ENCODE measurements around the gene C22orf39. TPM values are rescaled to one million over a fixed set of nuclear protein-coding genes. Genes with fewer than 3 reads are reported as not detected.

Gene C22orf39
- total RNA-seq, 2 donors from 2014 or later, result 57.4 to 85.8 TPM

- H3K27me3 ChIP-seq (replicated peaks; ENCODE audit: insufficient read depth), result no peaks in the 10 kb centered on the region
- no peaks in the 10 kb centered on the region for H3K9me3 ChIP-seq
- H3K4me3 ChIP-seq, result peak within 1 kb of the TSS; percentile 59 to 77
- H3K27ac ChIP-seq, result peak within 1 kb of the TSS; percentile 89 to 95
- intact Hi-C loops (cut with DNase I), result loop anchor here (5.0 kb wide), 1 partner anchor 250 kb away; no protein-coding TSS in a partner anchor
- peaks cover 20% of the 10 kb centered on the region for H3K4me1 ChIP-seq (replicated peaks)
- DNase-seq (ENCODE audit: low spot score), result peak; percentile 90
- peak; percentile 83 for TF ChIP-seq POLR2AphosphoS5 (IDR thresholded peaks at IDR 0.05)
- peak; percentile 83 for TF ChIP-seq POLR2A (IDR thresholded peaks at IDR 0.05)
- TF ChIP-seq CTCF (IDR thresholded peaks at IDR 0.05), result peak in 3 of 4 experiments; percentile 10 to 40 (median 19)
- WGBS, result under 1% methylated on average over 51 of the region's 74 CpGs
- H3K36me3 ChIP-seq, result peaks cover 0 to 10% of the 10 kb centered on the region in 2 donors
These were observed 15.2 kb downstream of the C22orf39 start, which contains the start of gene MRPL40 for GRCh38 chr22:19432133-19432851. Gene MRPL40, plus strand, starts transcription at chr22:19432545. Its CDS starts 10 bp downstream, at chr22:19432555.

- under 1% methylated on average over 66 of the region's 66 CpGs for WGBS
- Histone ChIP-seq H3K27me3 (replicated peaks; ENCODE audit: insufficient read depth) (no peaks in the 10 kb centered on the region), H3K4me1 (replicated peaks) (peaks cover 20% of the 10 kb centered on the region), H3K27ac (peak within 1 kb of the TSS; percentile 89 to 95), H3K4me3 (peak within 1 kb of the TSS; percentile 59 to 77), H3K9me3 (no peaks in the 10 kb centered on the region), H3K36me3 (peaks cover 0 to 10% of the 10 kb centered on the region in 2 donors)
- TF ChIP-seq POLR2A (IDR thresholded peaks at IDR 0.05), result no peak
- TF ChIP-seq CTCF (IDR thresholded peaks at IDR 0.05), result peak in 1 of 4 experiments; percentile 5
- TF ChIP-seq POLR2AphosphoS5 (IDR thresholded peaks at IDR 0.05), result peak; percentile 31
- intact Hi-C loops (cut with DNase I), result loop anchor here (5.0 kb wide), 1 partner anchor 249 kb away; no protein-coding TSS in a partner anchor
- DNase-seq (ENCODE audit: low spot score), result peak; percentile 71
These were observed 15.8 kb downstream of the C22orf39 start, which contains the start of gene HIRA for GRCh38 chr22:19431649-19432132. Gene HIRA, minus strand, starts transcription at chr22:19431733. Its CDS starts 257 bp downstream, at chr22:19431476.

GRCh38 chr22:19430890-19431541 lies 16.5 kb downstream of the C22orf39 start:
- peak; percentile 12 for DNase-seq (ENCODE audit: low spot score)
- WGBS, result under 1% methylated on average over 42 of the region's 53 CpGs
- Histone ChIP-seq H3K9me3 (no peaks in the 10 kb centered on the region), H3K4me3 (peak overlapping the region; percentile 59 to 77), H3K4me1 (replicated peaks) (peaks cover 20% of the 10 kb centered on the region), H3K27me3 (replicated peaks; ENCODE audit: insufficient read depth) (no peaks in the 10 kb centered on the region), H3K27ac (peak overlapping the region; percentile 40 to 45), H3K36me3 (peaks cover 0 to 8% of the 10 kb centered on the region in 2 donors)
- intact Hi-C loops (cut with DNase I), result loop anchor here (5.0 kb wide), 1 partner anchor 249 kb away; no protein-coding TSS in a partner anchor
- TF ChIP-seq POLR2A (IDR thresholded peaks at IDR 0.05), result no peak
- TF ChIP-seq CTCF (IDR thresholded peaks at IDR 0.05), result no peak
- no peak for TF ChIP-seq POLR2AphosphoS5 (IDR thresholded peaks at IDR 0.05)

GRCh38 chr22:19429950-19430889 lies 17.3 kb downstream of the C22orf39 start:
- TF ChIP-seq POLR2AphosphoS5 (IDR thresholded peaks at IDR 0.05) (no peak), CTCF (IDR thresholded peaks at IDR 0.05) (no peak), POLR2A (IDR thresholded peaks at IDR 0.05) (no peak)
- intact Hi-C loops (cut with DNase I), result loop anchor here (5.0 kb wide), 1 partner anchor 248 kb away; no protein-coding TSS in a partner anchor
- Histone ChIP-seq H3K4me1 (replicated peaks) (peaks cover 20% of the 10 kb centered on the region), H3K36me3 (peaks cover 0 to under 1% of the 10 kb centered on the region in 2 donors), H3K27ac (peak overlapping the region in 1 of 2 donors; percentile 40), H3K4me3 (peak overlapping the region; percentile 59 to 77), H3K27me3 (replicated peaks; ENCODE audit: insufficient read depth) (no peaks in the 10 kb centered on the region), H3K9me3 (no peaks in the 10 kb centered on the region)
- no peak for DNase-seq (ENCODE audit: low spot score)
- WGBS, result 19% methylated on average over 12 of the region's 12 CpGs

All from prostate gland (tissue), 2 donors.